ENCODE results near the gene OR6V1. TPM values are rescaled to one million over a fixed set of nuclear protein-coding genes. Genes with fewer than 3 reads are reported as not detected.

OR6V1 gene
- not detected for total RNA-seq
- not detected for polyA plus RNA-seq

- no peaks in the 10 kb centered on the region for H3K36me3 Mint-ChIP-seq
- Histone ChIP-seq H3K9me3 (ENCODE audit: low read length) (no peaks in the 10 kb centered on the region), H3K36me3 (ENCODE audit: insufficient read depth, low read length) (no peaks in the 10 kb centered on the region), H3K4me3 (ENCODE audit: low read length) (no peak within 1 kb of the TSS), H3K4me1 (ENCODE audit: insufficient read depth, low read length) (no peaks in the 10 kb centered on the region), H3K27me3 (ENCODE audit: insufficient read depth, low read length, poor library complexity, severe bottlenecking) (no peaks in the 10 kb centered on the region), H3K27ac (ENCODE audit: low read depth, low read length) (no peak within 1 kb of the TSS)
- no peaks in the 10 kb centered on the region for H3K4me1 Mint-ChIP-seq
- no peak within 1 kb of the TSS for H3K4me3 Mint-ChIP-seq
- ChIA-PET POLR2A (no interaction called here), CTCF (no interaction called here)
- peaks cover 0 to 4% (median 0%) of the 10 kb centered on the region in 5 donors for H3K9me3 Mint-ChIP-seq
- peak within 1 kb of the TSS in 2 of 8 donors; percentile 17 to 54 for H3K27ac Mint-ChIP-seq
- DNase-seq, result no peak
- H3K27me3 Mint-ChIP-seq, result peaks cover 11 to 47% of the 10 kb centered on the region in 2 donors
Observed at GRCh38 chr7:143052041-143052440, at the start of gene OR6V1. Gene OR6V1, plus strand, starts transcription at chr7:143052341. Its CDS starts 0 bp downstream, at chr7:143052341.

GRCh38 chr7:143002898-143003297 is 49.2 kb upstream of the OR6V1 start:
- Histone ChIP-seq H3K27ac (ENCODE audit: low read depth, low read length) (no peak overlapping the region), H3K4me1 (ENCODE audit: insufficient read depth, low read length) (peaks cover 6% of the 10 kb centered on the region), H3K36me3 (ENCODE audit: insufficient read depth, low read length) (no peaks in the 10 kb centered on the region), H3K4me3 (ENCODE audit: low read length) (peak overlapping the region; percentile 37), H3K27me3 (ENCODE audit: insufficient read depth, low read length, poor library complexity, severe bottlenecking) (no peaks in the 10 kb centered on the region), H3K9me3 (ENCODE audit: low read length) (no peaks in the 10 kb centered on the region)
- CTCF ChIA-PET, result interaction anchor here (0.6 to 2.9 kb wide), 25 partner anchors 9 to 700 kb away, joined by 3 to 22 read pairs (median 5); partner anchors contain the start of gene EPHB6
- H3K27ac Mint-ChIP-seq, result peak overlapping the region in 1 of 8 donors; percentile 93
- peaks cover 3 to 7% of the 10 kb centered on the region in 2 donors for H3K27me3 Mint-ChIP-seq
- DNase-seq, result no peak
- POLR2A ChIA-PET, result no interaction called here
- peaks cover 0 to 2% (median 0%) of the 10 kb centered on the region in 5 donors for H3K9me3 Mint-ChIP-seq
- H3K36me3 Mint-ChIP-seq, result peaks cover 0 to 3% (median 0%) of the 10 kb centered on the region in 3 donors
- H3K4me1 Mint-ChIP-seq, result peaks cover 6 to 12% (median 10%) of the 10 kb centered on the region in 3 donors
- H3K4me3 Mint-ChIP-seq, result peak overlapping the region in 6 of 7 donors; percentile 80 to 88 (median 85)

GRCh38 chr7:143003393-143004051 is 48.6 kb upstream of the OR6V1 start:
- Mint-ChIP-seq H3K4me3 (peak overlapping the region; percentile 8 to 88 (median 84)), H3K4me1 (peaks cover 8 to 14% (median 11%) of the 10 kb centered on the region in 3 donors), H3K36me3 (peaks cover 0 to 3% (median 0%) of the 10 kb centered on the region in 3 donors), H3K9me3 (peaks cover 0 to 2% (median 0%) of the 10 kb centered on the region in 5 donors), H3K27ac (peak overlapping the region in 3 of 8 donors; percentile 70 to 93 (median 75)), H3K27me3 (peaks cover 3 to 8% of the 10 kb centered on the region in 2 donors)
- ChIA-PET CTCF (interaction anchor here (0.6 to 2.9 kb wide), 27 partner anchors 8 to 700 kb away, joined by 3 to 22 read pairs (median 5); partner anchors contain the start of gene EPHB6), POLR2A (no interaction called here)
- H3K27me3 ChIP-seq (ENCODE audit: insufficient read depth, low read length, poor library complexity, severe bottlenecking), result peaks cover 5% of the 10 kb centered on the region
- peak overlapping the region; percentile 37 for H3K4me3 ChIP-seq (ENCODE audit: low read length)
- no peaks in the 10 kb centered on the region for H3K36me3 ChIP-seq (ENCODE audit: insufficient read depth, low read length)
- peak in 4 of 5 donors; percentile 13 to 61 (median 52) for DNase-seq
- no peak overlapping the region for H3K27ac ChIP-seq (ENCODE audit: low read depth, low read length)
- H3K9me3 ChIP-seq (ENCODE audit: low read length), result no peaks in the 10 kb centered on the region
- peaks cover 6% of the 10 kb centered on the region for H3K4me1 ChIP-seq (ENCODE audit: insufficient read depth, low read length)

GRCh38 chr7:143005632-143006260 is 46.4 kb upstream of the OR6V1 start:
- Histone ChIP-seq H3K36me3 (ENCODE audit: insufficient read depth, low read length) (no peaks in the 10 kb centered on the region), H3K4me1 (ENCODE audit: insufficient read depth, low read length) (peaks cover 6% of the 10 kb centered on the region), H3K27ac (ENCODE audit: low read depth, low read length) (no peak overlapping the region), H3K4me3 (ENCODE audit: low read length) (no peak overlapping the region), H3K9me3 (ENCODE audit: low read length) (no peaks in the 10 kb centered on the region), H3K27me3 (ENCODE audit: insufficient read depth, low read length, poor library complexity, severe bottlenecking) (peaks cover 6% of the 10 kb centered on the region)
- CTCF ChIA-PET, result interaction anchor here (1.2 to 5.9 kb wide), 3 partner anchors 209 to 702 kb away, joined by 3 to 70 read pairs (median 3); no protein-coding TSS in a partner anchor
- Mint-ChIP-seq H3K4me3 (no peak overlapping the region), H3K36me3 (peaks cover 0 to 3% (median 0%) of the 10 kb centered on the region in 3 donors), H3K27ac (no peak overlapping the region), H3K9me3 (peaks cover 0 to 2% (median 0%) of the 10 kb centered on the region in 5 donors), H3K4me1 (peaks cover 8 to 14% (median 11%) of the 10 kb centered on the region in 3 donors), H3K27me3 (peaks cover 3 to 8% of the 10 kb centered on the region in 2 donors)
- no peak for DNase-seq
- POLR2A ChIA-PET, result no interaction called here

GRCh38 chr7:143008007-143008901 is 43.9 kb upstream of the OR6V1 start:
- POLR2A ChIA-PET, result no interaction called here
- peaks cover 6 to 9% (median 7%) of the 10 kb centered on the region in 3 donors for H3K4me1 Mint-ChIP-seq

GRCh38 chr7:143012001-143012400 is 40.1 kb upstream of the OR6V1 start:
- Histone ChIP-seq H3K27me3 (ENCODE audit: insufficient read depth, low read length, poor library complexity, severe bottlenecking) (peaks cover 6% of the 10 kb centered on the region), H3K27ac (ENCODE audit: low read depth, low read length) (no peak overlapping the region), H3K9me3 (ENCODE audit: low read length) (no peaks in the 10 kb centered on the region), H3K4me1 (ENCODE audit: insufficient read depth, low read length) (no peaks in the 10 kb centered on the region), H3K4me3 (ENCODE audit: low read length) (no peak overlapping the region), H3K36me3 (ENCODE audit: insufficient read depth, low read length) (no peaks in the 10 kb centered on the region)
- Mint-ChIP-seq H3K4me1 (peaks cover 3 to 5% (median 4%) of the 10 kb centered on the region in 3 donors), H3K27ac (no peak overlapping the region), H3K27me3 (peaks cover 11 to 39% of the 10 kb centered on the region in 2 donors), H3K9me3 (no peaks in the 10 kb centered on the region), H3K36me3 (peaks cover 0 to 2% (median 0%) of the 10 kb centered on the region in 3 donors), H3K4me3 (no peak overlapping the region)
- ChIA-PET CTCF (interaction anchor here (1.1 to 1.9 kb wide), 2 partner anchors 9 to 203 kb away, joined by 3 to 7 read pairs; no protein-coding TSS in a partner anchor), POLR2A (no interaction called here)
- no peak for DNase-seq

More at GRCh38 chr7:143008007-143008901, 43.9 kb upstream of the OR6V1 start:
- Histone ChIP-seq H3K27ac (ENCODE audit: low read depth, low read length) (no peak overlapping the region), H3K4me3 (ENCODE audit: low read length) (no peak overlapping the region), H3K27me3 (ENCODE audit: insufficient read depth, low read length, poor library complexity, severe bottlenecking) (peaks cover 6% of the 10 kb centered on the region), H3K9me3 (ENCODE audit: low read length) (no peaks in the 10 kb centered on the region), H3K4me1 (ENCODE audit: insufficient read depth, low read length) (peaks cover 1% of the 10 kb centered on the region), H3K36me3 (ENCODE audit: insufficient read depth, low read length) (no peaks in the 10 kb centered on the region)
- Mint-ChIP-seq H3K36me3 (peaks cover 0 to 3% (median 0%) of the 10 kb centered on the region in 3 donors), H3K4me3 (no peak overlapping the region), H3K27ac (peak overlapping the region in 1 of 8 donors; percentile 8), H3K9me3 (peaks cover 0 to 2% (median 0%) of the 10 kb centered on the region in 5 donors), H3K27me3 (peaks cover 4 to 14% of the 10 kb centered on the region in 2 donors)
- CTCF ChIA-PET, result interaction anchor here (0.7 to 5.9 kb wide), 12 partner anchors 8 to 376 kb away, joined by 3 to 70 read pairs (median 3); no protein-coding TSS in a partner anchor
- DNase-seq, result peak; percentile 66 to 85 (median 69)

- H3K36me3 ChIP-seq (ENCODE audit: insufficient read depth, low read length), result no peaks in the 10 kb centered on the region
- no peak overlapping the region for H3K27ac Mint-ChIP-seq
- ChIA-PET CTCF (interaction anchor here (1.1 to 1.9 kb wide), 2 partner anchors 9 to 203 kb away, joined by 3 to 7 read pairs; no protein-coding TSS in a partner anchor), POLR2A (no interaction called here)
- peaks cover 11 to 39% of the 10 kb centered on the region in 2 donors for H3K27me3 Mint-ChIP-seq
- no peaks in the 10 kb centered on the region for H3K9me3 Mint-ChIP-seq
- peaks cover 0 to 2% (median 0%) of the 10 kb centered on the region in 3 donors for H3K36me3 Mint-ChIP-seq
- H3K27me3 ChIP-seq (ENCODE audit: insufficient read depth, low read length, poor library complexity, severe bottlenecking), result peaks cover 6% of the 10 kb centered on the region
- H3K4me3 Mint-ChIP-seq, result no peak overlapping the region
- H3K27ac ChIP-seq (ENCODE audit: low read depth, low read length), result no peak overlapping the region
- no peaks in the 10 kb centered on the region for H3K9me3 ChIP-seq (ENCODE audit: low read length)
- H3K4me1 Mint-ChIP-seq, result peaks cover 3 to 5% (median 4%) of the 10 kb centered on the region in 3 donors
- no peak overlapping the region for H3K4me3 ChIP-seq (ENCODE audit: low read length)
- no peak for DNase-seq
- no peaks in the 10 kb centered on the region for H3K4me1 ChIP-seq (ENCODE audit: insufficient read depth, low read length)
Observed at GRCh38 chr7:143012409-143012808, 39.7 kb upstream of the OR6V1 start.

Data from CD8-positive, alpha-beta memory T cell (primary cell).